HG03025 (cell line): Measurements from ENCODE around the gene GPA33.
"Not testable (repeated sequence)": the region's sequence is repeated elsewhere in the genome, so short reads cannot be mapped to it uniquely, and the experiment has no call there.

Experiments used
- ATAC-seq: cut with Tn5 transposase; IDR thresholded peaks from one replicate; pipeline ENCODE4 v1.9.1; 2021; ENCODE audit warnings: mild to moderate bottlenecking, moderate library complexity; ENCODE audit not compliant: unreplicated experiment, low FRiP score

The GPA33 gene

GRCh38 chr1:167060141-167061072 is 29.8 kb downstream of the GPA33 start:
- no peak for ATAC-seq

GRCh38 chr1:167059809-167060107 is 30.4 kb downstream of the GPA33 start:
- no peak for ATAC-seq

DNA sequence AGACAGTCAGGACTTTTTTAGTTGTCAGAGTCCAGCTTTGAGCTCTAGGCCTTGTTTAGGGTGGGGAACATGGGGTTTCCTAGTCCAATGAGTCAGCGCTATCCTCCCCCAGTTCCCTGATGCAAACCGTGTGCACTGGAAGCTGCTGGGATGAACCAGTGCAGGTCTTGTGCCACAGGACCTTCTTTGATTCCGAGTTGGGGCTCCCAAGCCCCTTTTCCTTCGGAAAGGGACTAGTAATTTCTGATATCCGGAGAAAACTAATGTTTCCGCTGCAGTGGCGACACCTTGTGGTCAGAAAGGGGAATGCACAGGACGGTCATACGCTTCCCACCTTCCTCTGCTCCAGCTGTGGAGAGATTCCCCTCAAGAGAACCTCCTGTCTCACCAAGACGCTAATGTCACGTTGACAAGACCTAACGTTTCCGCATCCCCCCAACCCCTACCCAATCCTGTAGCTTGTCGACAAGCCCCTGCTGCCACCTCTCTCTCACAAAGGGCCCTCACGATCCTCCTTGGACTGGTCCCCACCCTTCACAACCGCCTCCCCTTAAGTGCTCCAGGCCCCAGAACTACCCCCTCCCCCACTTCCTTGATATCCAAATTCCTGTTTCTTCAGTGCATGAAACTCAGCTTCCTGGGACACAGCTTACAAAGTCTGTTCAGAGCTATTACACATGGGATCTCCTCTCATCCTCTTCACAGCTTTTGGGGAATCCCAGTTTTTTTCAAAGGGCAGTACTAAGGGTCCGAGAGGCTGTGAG is 30.9 kb downstream of the GPA33 start:
- ATAC-seq = no peak

DNA sequence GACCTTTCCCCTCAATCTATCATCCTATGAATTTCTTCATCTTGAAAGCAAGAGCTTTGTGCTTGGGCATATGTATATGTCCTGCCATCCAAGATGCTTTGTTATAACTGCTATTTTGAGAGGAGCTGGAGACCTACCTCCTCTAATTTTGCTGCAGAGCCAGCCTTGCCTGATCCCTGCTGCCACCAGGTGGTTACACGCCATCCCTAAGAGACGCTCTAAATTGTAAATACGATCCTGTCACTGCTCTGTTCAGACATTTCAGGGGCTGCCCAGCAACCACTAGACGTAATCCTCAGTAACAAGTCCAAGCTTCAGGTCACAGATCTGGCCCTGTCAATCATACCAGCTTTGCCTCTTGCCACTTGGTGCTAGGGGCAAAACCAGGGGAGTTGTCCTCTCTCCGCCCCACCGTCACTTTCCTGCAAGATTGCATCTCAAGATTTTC is 32.9 kb downstream of the GPA33 start:
- ATAC-seq = no peak

DNA sequence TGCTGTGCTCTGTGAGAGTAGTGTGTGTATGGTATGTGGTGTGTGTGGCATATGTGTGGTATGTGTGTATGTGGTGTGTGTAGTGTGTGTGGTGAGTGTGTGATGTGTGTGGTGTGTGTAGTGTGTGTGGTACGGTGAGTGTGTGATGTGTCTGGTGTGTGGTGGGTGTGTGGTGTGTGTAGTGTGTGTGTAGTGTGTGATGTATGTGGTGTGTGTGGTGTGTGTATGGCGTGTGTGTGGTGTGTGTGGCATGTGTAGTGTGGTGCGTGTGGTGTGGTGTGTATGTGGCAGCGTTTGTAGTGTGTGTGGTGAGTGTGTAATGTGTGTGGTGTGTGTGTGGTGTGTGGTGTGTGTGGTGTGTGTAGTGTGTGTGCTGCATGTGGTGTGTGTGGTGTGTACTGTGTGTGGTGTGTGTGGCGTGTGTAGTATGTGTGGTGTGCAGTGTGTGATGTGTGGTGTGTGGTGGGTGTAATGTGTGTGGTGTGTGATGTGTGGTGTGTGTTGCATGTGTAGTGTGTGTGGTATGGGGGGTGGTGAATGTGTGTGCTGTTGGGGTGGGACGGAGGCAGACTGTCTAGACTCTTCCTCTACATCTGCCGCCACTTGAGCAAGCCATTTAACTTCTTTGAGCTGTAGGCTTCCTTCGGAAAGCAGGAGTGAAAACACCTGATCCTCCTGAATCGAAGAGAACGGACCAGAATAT is 33.5 kb downstream of the GPA33 start:
- no peak for ATAC-seq

DNA sequence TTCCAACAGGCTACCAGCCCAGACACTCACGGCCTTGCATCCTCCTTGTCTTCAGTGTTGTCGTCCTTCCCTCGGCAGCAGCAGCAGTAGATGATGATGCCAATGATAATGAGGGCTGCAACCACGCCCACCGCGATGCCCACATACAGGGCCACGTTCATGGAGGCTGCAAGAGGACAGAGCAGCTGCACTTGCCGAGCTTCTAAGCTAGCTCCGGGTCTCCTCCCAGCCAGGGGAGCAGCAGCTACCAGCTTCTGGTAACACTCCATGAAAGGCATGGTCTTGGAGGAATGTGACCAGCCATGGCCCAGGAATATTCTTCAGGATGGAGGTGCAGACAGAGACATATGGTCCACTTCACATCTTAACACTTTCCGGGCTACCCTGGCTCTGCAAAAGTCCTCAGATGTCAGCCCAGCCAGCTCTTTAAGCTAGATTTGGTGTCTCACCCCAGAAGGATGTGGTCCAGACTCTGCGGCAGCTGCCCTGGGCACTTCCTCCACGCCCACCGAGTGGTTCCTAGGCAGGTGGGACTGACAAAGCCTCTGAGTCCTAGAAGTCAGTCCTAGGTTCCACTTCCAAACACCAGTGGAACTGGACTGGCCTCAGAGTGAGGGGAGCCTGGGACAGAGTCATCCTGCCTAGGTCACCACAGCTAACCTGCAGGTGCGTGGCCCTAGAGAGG is 35.1 kb downstream of the GPA33 start:
- ATAC-seq = no peak

- ATAC-seq = no peak
Measured at GRCh38 chr1:167054531-167054930, 35.6 kb downstream of the GPA33 start.

GRCh38 chr1:167052389-167052788 is 37.8 kb downstream of the GPA33 start:
- ATAC-seq = no peak

- no peak for ATAC-seq
Measured at GRCh38 chr1:167051907-167052306, 38.3 kb downstream of the GPA33 start.

GRCh38 chr1:167043752-167044488 is 46.3 kb downstream of the GPA33 start:
- ATAC-seq = peak; percentile 66

DNA sequence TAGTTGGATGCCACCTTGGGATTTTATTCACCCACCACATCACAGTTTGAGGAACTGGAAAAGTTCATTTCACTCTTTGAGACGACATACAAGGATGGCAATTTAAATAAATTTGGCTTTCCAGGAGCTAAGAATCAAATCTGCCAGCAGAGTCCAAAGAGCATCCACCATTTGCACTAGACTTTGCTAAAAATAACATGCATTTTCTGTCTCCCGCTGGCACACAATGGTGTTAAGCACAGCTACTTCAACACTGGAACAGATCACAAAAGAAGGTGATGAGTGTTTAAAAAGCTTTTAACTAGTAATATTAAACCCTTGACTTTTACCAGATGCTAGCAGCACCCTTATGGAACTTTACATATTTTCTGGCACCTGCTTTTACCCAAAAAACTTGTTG is 56.5 kb downstream of the GPA33 start:
- ATAC-seq = no peak

GRCh38 chr1:167029553-167029952 is 60.6 kb downstream of the GPA33 start:
- ATAC-seq = not testable (repeated sequence)

GRCh38 chr1:167022384-167022783 is 67.8 kb downstream of the GPA33 start:
- ATAC-seq = no peak

DNA sequence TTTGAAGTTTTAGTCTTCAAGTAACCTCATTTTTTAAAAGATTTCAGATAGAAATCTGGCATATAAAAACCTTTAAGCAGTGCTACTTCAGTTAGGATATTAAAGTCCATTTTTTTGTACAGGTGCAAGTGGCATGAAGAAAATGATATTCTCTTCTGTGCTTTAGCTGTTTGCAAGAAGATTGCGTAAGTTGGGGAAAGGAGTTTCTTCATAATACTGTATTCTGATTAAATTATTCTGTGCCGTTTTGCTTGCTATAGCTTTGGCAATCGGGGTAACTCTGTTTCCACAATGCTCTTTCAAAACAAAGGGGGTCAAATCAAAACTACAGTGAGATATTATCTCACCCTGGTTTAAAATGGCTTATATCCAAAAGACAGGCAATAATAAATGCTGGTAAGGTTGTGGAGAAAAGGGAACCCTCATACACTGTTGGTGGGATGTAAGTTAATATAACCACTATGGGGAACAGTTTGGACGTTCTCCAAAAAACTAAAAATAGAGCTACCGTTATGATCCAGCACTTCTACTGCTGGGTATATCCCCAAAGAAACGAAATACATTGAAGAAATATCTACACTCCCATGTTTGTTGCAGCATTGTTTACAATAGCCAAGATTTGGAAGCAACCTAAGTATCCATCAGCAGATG is 74.0 kb downstream of the GPA33 start:
- ATAC-seq = no peak

DNA sequence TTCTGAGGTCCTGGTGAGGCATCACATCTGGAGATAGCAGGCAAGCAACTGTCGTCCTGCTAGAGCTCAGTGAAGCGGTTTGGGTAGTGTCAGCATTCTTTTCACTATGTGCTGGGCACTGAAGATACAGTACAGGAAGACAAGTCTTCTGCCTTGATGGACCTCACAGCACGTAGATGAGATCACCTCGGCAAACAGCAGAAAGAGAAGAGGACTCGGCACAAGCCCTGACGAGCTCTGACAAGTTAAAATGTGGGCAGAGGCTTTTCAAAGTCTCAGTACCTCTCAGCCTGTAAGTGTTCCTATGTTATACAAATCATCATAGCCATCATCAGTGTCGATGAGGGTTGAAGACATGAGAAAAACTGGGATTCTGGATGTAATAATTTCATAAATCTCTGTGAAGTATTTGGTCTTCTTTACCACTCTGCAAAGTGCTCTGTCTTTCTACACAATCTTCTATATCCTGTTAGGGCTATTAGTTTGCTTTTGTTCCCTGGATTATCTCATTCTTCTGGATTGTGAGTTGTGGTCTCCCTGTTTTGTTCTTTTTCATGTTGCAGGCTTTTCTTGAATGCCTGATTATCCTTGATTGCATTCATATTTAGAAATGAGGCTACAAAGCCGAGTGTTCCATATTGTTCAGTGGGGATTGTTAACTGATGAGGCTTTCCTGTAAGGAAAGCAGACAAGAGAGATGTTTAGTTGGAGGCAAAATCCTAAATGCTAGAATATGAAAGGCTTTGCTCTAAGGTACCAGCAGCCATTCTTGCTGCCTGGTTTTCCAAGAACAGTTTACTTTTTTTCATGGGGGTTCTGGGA is 76.9 kb downstream of the GPA33 start:
- no peak for ATAC-seq

DNA sequence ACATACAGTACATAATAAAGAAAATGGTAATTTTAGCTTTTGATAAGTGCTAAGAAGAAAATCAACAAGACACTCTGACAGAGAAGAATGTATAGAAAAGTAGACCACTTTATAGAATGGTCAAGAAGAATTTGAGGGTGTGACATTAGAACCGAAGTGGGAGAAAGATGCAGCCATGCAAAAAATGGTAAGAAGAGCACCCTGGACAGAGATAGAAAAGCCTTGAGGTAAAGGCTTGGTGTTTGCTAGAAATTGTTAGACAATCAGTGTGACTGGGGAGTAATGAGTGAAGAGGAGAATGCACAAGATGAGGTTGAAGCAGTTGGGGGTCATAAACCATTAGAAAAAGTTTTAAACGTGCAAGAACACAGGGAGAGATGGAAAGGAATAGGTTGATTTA is 77.6 kb downstream of the GPA33 start:
- ATAC-seq = no peak

GRCh38 chr1:167011560-167012191 is 78.5 kb downstream of the GPA33 start:
- no peak for ATAC-seq

DNA sequence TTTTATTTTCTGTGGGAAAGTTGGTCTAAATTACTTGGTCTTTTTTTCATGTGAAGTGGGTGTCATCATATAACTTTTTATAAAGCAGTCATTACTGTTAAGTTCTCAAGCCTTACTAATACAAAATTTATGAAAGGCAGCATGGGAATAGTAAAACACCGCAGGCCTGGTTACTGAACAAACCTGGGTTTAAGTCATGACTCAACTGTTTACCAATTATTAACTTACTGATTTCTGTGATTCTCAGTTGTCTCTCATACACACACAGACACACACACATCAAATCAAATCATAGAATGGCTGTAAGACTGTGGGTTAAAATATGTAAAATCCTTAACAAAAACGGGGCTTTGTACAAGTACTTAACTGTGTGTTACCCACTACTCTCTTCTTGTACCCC is 86.5 kb downstream of the GPA33 start:
- no peak for ATAC-seq
